ENCODE data around the gene CITED1. TPM values are rescaled to one million over a fixed set of nuclear protein-coding genes. Genes with fewer than 3 reads are reported as not detected.

CITED1 gene
- total RNA-seq, 1 experiment from 2014 or later = 1.1 TPM

- no CpG with 5 or more reads among the region's 7 CpGs for WGBS (ENCODE audit: extremely low coverage, insufficient read length, low lambda C conversion rate)
- no peak overlapping the region for H2BK5ac ChIP-seq (ENCODE audit: insufficient read length, low read length)
- H4K5ac ChIP-seq (ENCODE audit: insufficient read length, low read depth, low read length) = no peak overlapping the region
- Mint-ChIP-seq H3K27me3 (ENCODE audit: low read depth) (no peaks in the 10 kb centered on the region; the same call in 1 of the 2 replicates), H3K36me3 (ENCODE audit: insufficient read depth in 1 of 3, low read depth in 3 of 3) (peaks cover 0 to 1% (median 0%) of the 10 kb centered on the region in 3 experiments; a peak in 4 of 7 replicates), H3K4me1 (no peaks in the 10 kb centered on the region), H3K27ac (no peak overlapping the region), H3K9me3 (peaks cover 67 to 68% of the 10 kb centered on the region in 2 experiments), H3K4me3 (no peak overlapping the region)
- H3K14ac ChIP-seq (ENCODE audit: insufficient read depth, low read length) = no peak overlapping the region
- H3K23ac ChIP-seq (ENCODE audit: insufficient read length, low read depth, low read length) = no peak overlapping the region
- H2BK120ac ChIP-seq (ENCODE audit: low read depth, low read length, poor library complexity, severe bottlenecking) = no peak overlapping the region
- no peaks in the 10 kb centered on the region for H3K79me2 ChIP-seq (ENCODE audit: insufficient read depth, low read length)
- no peak overlapping the region for H4K8ac ChIP-seq (replicated peaks; ENCODE audit: insufficient read length, low read depth, low read length)
- H3K27me3 ChIP-seq (ENCODE audit: insufficient read depth, low read length) = no peaks in the 10 kb centered on the region
- no peak overlapping the region for H3K27ac ChIP-seq (ENCODE audit: insufficient read length, low read depth, low read length)
- H3K4ac ChIP-seq (ENCODE audit: low read depth, low read length) = no peak overlapping the region
- H2AFZ ChIP-seq (ENCODE audit: low read length) = no peak overlapping the region
- H2BK12ac ChIP-seq (ENCODE audit: insufficient read length, low read depth, low read length) = no peak overlapping the region
- H3K79me1 ChIP-seq (ENCODE audit: insufficient read depth, low read depth, low read length, poor library complexity, severe bottlenecking) = no peaks in the 10 kb centered on the region
- no peaks in the 10 kb centered on the region for H3K23me2 ChIP-seq (ENCODE audit: insufficient read length, low read depth, low read length, poor library complexity, severe bottlenecking)
- H3K9me3 ChIP-seq (ENCODE audit: control insufficient read depth, low read depth, low read length) = peaks cover 29% of the 10 kb centered on the region
- H3K56ac ChIP-seq (ENCODE audit: insufficient read length, low read depth, low read length) = no peak overlapping the region
- H2AK5ac ChIP-seq (ENCODE audit: insufficient read length, low read length) = no peak overlapping the region
- H4K91ac ChIP-seq (ENCODE audit: insufficient read length, low read depth, low read length) = no peak overlapping the region
- H3K9ac ChIP-seq (ENCODE audit: extremely low read depth, insufficient read length, low read length) = no peak overlapping the region
- H2BK15ac ChIP-seq (ENCODE audit: low read depth, low read length) = no peak overlapping the region
- no peaks in the 10 kb centered on the region for H4K20me1 ChIP-seq (ENCODE audit: control insufficient read depth, insufficient read depth, insufficient read length)
- TF ChIP-seq CTCF (conservative IDR thresholded peaks at IDR 0.05) = no peak
- no peaks in the 10 kb centered on the region for H3K4me1 ChIP-seq (ENCODE audit: insufficient read depth, low read length)
- DNase-seq = no peak
- no peak overlapping the region for H3T11ph ChIP-seq (ENCODE audit: low read length)
- no peak overlapping the region for H3K4me2 ChIP-seq (ENCODE audit: insufficient read depth, insufficient read length, low read length)
- H2BK20ac ChIP-seq (ENCODE audit: low read depth, low read length, poor library complexity, severe bottlenecking) = no peak overlapping the region
- H3K18ac ChIP-seq (ENCODE audit: insufficient read length, low read depth, low read length) = no peak overlapping the region
Observed at GRCh38 chrX:72340041-72340440, 34.3 kb upstream of the CITED1 start.
